Spleen (tissue), 7 donors: ENCODE measurements around the gene CARS2.

ENCODE experiments used
- POLR2A ChIP-seq, 3 donors: fragments of 450-650 bp; IDR thresholded peaks; one replicate each; pipeline ENCODE4 v1.5.1; 2017; ENCODE audit warnings: antibody characterized with exemption in 3 of 3, mild to moderate bottlenecking in 1 of 3
- TF ChIP-seq, protein P1 (sequence below), 11 experiments: fragments of 200-600 bp in 7 of 11; fragments of 450-650 bp in 4 of 11; sonication (generic) in 4 of 11; IDR thresholded peaks in 8 of 11; conservative IDR thresholded peaks in 3 of 11; 1 replicate in 7 of 11; 2 replicates in 4 of 11; pipeline versions ENCODE4 v1.4.0 to v1.8.0; 2016 to 2021; ENCODE audit warnings: antibody characterized with exemption in 11 of 11, inconsistent platforms in 4 of 11, mild to moderate bottlenecking in 1 of 11
- donor health status: DM: no; HTN: no; CAD: no; lungs with moderate emphysema.
- donor health status: DM: no; HTN: no; CAD: no.
- donor health status: DM: no; HTN: no; CAD: no.

DNA sequence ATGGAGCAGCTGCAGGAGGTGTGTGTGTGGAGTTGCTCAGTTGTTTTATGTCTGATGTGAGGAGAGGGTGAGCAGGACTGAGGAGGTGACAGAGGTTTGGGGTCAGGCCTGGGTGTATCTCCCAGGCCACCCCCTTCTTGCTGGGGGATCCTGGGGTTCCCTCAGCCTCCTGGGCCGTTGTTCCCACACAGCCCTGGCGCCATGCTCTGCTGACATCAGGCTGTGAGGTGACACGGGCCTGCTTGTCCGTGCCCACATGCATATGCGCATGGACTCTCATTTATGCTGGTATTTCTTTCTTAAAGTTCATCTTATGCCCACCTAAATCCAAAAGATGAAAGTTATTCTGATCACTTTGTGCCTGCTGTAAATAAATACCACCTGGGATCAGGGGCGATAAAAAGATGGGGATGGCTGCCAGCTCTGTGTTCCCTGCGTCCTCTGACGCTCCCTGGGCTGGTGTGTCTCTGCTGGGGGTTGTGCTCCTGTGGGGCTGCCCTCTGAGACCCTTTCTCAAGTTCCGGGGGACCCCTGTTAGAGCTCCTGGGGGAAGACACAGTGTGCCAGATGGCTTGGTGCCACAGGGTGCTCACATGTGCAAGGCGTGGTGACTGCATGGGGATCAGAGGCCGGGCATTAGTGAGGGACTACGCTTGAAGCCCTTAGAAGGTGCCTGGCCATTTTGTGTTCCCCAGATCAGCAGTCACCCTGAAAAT is 78.0 kb downstream of the CARS2 start:
- TF ChIP-seq, protein P1, sequence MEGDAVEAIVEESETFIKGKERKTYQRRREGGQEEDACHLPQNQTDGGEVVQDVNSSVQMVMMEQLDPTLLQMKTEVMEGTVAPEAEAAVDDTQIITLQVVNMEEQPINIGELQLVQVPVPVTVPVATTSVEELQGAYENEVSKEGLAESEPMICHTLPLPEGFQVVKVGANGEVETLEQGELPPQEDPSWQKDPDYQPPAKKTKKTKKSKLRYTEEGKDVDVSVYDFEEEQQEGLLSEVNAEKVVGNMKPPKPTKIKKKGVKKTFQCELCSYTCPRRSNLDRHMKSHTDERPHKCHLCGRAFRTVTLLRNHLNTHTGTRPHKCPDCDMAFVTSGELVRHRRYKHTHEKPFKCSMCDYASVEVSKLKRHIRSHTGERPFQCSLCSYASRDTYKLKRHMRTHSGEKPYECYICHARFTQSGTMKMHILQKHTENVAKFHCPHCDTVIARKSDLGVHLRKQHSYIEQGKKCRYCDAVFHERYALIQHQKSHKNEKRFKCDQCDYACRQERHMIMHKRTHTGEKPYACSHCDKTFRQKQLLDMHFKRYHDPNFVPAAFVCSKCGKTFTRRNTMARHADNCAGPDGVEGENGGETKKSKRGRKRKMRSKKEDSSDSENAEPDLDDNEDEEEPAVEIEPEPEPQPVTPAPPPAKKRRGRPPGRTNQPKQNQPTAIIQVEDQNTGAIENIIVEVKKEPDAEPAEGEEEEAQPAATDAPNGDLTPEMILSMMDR (IDR thresholded peaks at IDR 0.05 in 8 of 11, conservative IDR thresholded peaks at IDR 0.05 in 3 of 11): no peak
- no peak for TF ChIP-seq POLR2A (IDR thresholded peaks at IDR 0.05)
